NK-92 (cell line): ENCODE data around the gene TRIML2.

Experiments
- DNase-seq: peaks from one replicate; lab custom pipeline; 2025; ENCODE audit not compliant: unreplicated experiment; lab: John Stamatoyannopoulos, UW

Gene TRIML2, protein sequence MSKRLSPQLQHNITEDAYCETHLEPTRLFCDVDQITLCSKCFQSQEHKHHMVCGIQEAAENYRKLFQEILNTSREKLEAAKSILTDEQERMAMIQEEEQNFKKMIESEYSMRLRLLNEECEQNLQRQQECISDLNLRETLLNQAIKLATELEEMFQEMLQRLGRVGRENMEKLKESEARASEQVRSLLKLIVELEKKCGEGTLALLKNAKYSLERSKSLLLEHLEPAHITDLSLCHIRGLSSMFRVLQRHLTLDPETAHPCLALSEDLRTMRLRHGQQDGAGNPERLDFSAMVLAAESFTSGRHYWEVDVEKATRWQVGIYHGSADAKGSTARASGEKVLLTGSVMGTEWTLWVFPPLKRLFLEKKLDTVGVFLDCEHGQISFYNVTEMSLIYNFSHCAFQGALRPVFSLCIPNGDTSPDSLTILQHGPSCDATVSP

DNA sequence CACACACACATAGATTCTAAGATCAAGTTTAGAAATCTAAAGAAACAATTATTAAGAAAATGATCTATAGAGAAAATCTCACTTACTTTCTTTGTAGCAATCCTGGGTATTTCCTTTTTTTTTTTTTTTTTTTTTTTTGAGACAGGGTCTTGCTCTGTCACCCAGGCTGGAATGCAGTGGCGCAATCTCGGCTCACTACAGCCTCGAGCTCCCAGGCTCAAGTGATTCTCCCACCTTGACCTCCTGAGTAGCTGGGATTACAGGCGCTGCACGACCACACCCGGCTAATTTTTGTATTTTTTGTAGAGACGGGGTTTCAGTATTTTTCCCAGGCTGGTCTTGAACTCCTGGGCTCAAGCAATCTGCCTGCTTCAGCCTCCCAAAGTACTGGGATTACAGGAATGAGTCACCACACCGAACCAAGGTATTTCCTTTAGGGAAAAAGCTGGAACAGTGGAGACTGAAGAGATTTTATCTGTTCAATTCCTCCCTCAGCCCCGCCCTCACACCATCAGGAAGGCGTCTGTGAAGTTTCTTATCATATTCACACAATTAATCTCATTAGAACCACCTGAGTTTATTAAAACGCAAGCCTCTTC is at the start of gene TRIML2:
TRIML2 (minus strand) TSS at position 447 of the 599 bp plus-strand sequence. CDS start 4,235 bp downstream, outside the sequence.
- no peak for DNase-seq

- DNase-seq = no peak
These were observed 48.9 kb upstream of the TRIML2 start for GRCh38 chr4:188158336-188158735.

DNA sequence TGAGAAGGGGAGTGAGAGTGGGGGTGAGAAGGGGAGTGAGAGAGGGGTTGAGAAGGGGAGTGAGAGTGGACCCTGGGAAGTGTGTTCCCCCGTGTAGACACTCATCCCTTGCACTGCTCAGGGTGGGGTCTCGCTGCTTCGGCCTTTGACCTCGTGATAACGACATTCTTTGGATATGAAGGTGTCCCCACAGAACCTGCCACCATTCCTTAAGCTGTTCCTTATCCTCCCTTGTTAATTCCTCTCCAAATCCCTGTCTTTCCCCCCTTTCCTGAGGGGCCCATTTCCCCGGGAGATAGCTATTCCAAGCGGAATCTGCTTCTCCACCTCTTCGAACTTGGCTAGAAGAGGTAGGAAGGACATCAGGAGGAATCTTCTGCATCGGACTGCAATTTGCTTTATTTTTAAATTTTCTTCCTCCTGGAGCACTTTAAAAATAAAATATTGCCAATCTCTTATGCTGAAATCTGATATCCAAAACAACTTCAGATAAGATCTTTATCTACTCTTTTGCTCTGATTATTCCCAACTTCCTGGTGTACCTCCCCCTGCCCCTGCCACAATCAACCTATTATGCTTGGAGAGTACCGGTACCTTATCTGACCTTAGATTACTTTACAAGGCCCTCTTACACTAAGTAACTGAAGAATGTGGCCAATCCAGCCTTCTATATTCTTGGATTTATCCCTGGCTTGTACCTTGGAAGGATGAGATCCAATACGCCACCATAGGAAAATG is 45.4 kb upstream of the TRIML2 start:
- DNase-seq = no peak

GRCh38 chr4:188147776-188148175 is 38.4 kb upstream of the TRIML2 start:
- DNase-seq = no peak

- no peak for DNase-seq
These were observed 37.8 kb upstream of the TRIML2 start for GRCh38 chr4:188147176-188147575.

DNA sequence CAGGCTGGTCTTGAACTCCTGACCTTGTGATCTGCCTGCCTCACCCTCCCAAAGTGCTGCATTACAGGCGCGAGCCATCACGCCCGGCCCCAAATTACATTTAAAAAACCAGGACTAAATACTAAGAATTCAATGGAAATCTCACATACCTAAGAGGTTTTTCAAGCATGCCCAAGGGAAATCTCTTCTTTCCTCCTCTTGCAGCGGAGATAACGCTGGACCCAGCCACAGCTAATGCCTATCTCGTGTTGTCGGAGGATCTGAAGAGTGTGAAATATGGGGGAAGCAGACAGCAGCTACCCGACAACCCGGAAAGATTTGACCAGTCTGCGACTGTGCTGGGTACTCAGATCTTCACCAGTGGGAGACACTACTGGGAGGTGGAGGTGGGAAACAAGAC is 37.2 kb upstream of the TRIML2 start:
- DNase-seq = no peak

DNA sequence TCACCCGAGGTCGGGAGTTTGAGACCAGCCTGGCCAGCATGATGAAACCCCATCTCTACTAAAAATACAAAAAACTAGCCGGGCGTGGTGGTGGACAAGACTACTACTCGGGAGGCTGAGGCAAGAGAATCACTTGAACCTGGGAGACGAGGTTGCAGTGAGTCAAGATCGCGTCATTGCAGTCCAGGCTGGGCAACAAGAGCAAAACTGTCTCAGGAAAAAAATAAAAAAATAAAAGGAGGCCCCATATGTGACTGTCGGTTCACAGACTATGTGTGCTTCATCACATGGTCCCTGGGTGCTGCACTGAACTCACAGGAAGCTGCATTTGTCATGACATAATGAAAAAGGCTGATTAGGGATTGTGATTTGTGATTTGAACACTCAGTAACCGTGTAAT is 36.2 kb upstream of the TRIML2 start:
- DNase-seq = no peak

- no peak for DNase-seq
These were observed 34.3 kb upstream of the TRIML2 start for GRCh38 chr4:188143731-188144130.

DNA sequence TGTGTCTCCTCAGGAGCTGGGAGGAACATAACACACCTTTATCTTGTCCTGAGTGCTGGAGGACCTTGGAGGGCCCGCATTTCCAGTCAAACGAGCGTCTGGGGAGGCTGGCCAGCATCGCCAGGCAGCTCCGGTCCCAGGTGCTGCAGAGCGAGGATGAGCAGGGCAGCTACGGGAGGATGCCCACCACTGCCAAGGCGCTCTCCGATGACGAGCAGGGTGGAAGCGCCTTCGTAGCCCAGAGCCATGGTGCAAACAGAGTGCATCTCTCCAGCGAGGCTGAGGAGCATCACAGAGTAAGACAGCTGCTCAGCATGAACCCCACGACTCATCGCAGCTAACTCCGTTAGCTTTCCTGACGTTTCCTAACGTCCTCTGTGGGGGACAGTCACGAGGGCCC is 30.3 kb upstream of the TRIML2 start:
- no peak for DNase-seq

GRCh38 chr4:188139141-188139540 is 29.7 kb upstream of the TRIML2 start, which contains the start of gene TRIML1:
TSS of gene TRIML1 (plus strand) at chr4:188139441. CDS start at chr4:188139559, 118 bp downstream.
- no peak for DNase-seq

- no peak for DNase-seq
These were observed 28.8 kb upstream of the TRIML2 start for GRCh38 chr4:188138227-188138626.

GRCh38 chr4:188132232-188132631 is 22.8 kb upstream of the TRIML2 start:
- DNase-seq = no peak

DNA sequence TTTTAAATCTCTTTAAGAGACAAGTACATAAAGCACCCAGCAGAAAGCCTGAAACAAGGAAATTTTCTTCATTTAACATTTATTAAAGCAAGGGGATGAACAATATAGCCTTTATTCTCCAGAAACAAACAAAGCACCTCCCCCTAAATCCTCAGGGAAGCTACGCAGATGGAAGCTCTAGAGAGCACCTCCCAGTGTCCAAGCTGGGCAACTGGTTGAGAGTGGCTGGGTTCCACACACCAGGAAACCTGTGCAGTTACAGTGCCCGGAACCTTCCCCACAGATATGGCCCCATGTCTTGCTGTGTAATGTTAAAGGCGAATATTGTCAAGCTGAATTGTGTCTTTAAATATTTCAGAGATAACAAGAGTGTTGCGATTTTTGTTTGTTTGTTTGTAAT is 21.0 kb upstream of the TRIML2 start:
- DNase-seq = no peak

DNA sequence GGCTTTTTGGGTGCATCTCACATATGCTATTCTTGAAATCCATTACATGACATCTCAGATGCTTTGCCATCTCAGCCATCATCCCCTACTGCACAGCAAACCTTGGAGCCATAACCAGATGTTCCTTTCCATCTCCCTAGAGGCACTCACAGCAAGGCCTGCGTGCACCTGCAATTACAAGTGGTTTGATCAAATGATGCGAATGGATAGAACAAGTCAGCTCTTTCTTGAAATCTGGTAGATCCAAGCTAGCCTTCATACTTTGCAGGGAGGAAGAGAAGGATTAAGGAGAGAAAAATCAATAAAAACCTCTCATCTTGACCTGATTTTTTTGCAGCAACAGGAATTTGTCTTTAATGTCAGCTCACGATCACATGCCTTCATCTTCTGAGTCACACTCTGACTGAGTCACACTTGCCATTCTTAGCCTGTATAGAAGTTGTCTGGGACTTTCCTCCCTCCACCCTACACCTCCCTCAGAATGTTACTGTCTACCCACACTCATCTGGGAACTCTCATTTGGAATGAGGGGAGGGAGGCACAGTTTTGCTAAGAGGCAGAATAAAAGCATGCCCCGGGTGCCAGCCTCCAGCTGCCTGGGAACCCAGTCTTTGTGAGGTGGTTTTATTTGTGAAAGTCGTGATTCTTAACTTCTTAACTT is 17.9 kb upstream of the TRIML2 start:
- no peak for DNase-seq

DNA sequence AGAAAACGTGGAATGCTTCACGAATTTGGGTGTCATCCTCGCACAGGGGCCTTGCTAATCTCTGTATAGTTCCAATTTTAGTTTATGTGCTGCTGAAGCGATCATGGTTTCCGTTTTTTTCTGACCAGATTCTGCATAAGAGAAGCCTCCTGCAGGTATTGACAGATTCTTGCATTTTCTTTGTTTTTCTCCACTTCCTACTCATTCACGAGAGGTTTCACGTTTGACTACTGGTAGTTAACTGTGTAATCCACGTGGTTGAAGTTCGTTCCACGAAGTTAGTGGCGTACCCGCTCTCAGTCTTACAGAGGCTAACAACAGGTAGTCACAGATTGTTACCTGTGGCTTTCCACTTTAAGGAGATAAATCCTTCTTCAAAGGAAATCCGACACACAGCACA is 12.1 kb upstream of the TRIML2 start:
- no peak for DNase-seq

DNA sequence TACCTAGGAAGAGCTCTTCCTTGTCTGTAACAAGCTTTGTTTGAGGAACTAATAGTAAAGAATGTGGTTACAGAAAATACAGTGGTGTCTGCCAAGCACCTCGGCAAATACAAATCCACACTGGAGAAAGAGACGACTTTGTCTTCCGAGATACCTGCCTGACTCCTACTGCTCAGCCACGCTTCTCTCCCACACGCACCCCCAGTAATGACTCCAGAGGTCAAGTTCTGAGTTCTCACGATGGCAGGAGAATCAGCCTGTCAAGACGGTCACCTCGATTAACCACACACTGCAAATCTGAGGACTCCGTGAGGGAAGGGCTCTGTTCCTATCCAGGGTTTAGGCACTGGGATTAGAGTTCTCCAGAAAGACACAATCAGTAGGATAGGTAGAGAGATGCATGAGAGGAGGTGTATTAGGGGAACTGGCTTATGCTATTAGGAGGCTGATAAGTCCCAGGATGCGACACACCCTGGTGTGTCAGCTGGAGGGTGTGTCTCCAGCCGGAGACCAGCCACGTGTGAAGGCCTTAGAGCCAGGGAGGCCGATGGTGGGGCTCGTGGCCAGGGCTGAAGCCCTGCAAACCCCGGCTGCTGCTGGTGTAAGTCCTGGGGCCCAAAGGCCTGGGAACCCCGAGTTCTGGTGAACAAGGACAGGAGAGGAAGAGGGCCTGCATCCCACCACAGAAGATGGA is 8.4 kb upstream of the TRIML2 start:
- no peak for DNase-seq

DNA sequence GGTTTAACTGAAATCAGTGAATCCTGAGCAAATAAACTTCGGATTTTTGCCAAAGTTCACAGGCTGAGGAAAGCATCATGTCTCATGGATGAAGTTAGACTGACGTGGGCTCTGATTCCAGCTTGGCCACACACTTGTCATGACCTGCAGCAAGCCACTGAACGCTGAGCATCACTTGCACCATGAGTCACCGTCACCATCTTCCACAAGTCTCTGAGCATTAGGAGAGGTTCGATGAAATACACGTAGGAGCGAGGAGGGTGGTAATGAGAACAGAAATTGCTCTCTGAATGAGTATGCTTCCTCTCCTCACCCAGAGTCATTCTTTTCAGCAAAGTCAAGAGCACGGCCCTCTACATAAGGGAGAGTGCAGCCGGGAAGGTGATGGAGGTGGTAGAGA is 3.8 kb upstream of the TRIML2 start:
- no peak for DNase-seq

- no peak for DNase-seq
These were observed 2.6 kb upstream of the TRIML2 start for GRCh38 chr4:188111955-188112354.

- DNase-seq = no peak
These were observed 1.5 kb upstream of the TRIML2 start for GRCh38 chr4:188110741-188111471.

DNA sequence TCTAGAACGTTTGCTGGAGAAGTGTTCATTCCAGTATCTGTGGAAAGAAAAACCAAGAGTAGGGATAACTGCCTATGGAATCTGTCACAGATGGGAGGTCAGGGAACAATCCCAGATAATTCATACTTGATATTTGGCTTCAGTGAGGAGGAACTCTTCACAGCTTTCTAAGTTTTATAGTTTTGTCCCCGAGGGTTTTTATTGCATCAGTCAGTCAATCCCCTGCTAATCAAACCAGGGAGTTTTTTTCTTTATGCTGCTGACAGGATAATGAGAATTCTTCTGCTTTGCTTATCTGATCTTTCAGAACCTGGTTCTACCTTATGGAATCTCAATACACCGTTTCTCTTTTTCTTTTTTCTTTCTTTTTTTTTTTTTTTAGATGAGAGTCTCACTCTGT is 633 bp upstream of the TRIML2 start:
- no peak for DNase-seq
